ENCODE results near the gene HNF4A.
"Not testable (repeated sequence)": the region's sequence is repeated elsewhere in the genome, so short reads cannot be mapped to it uniquely, and the experiment has no call there.

Gene HNF4A

GRCh38 chr20:44345941-44346340 lies 9.6 kb upstream of the HNF4A start:
- DNase-seq, result not testable (repeated sequence)

- no peak for DNase-seq
Measured at GRCh38 chr20:44348168-44348659, 7.3 kb upstream of the HNF4A start.

GRCh38 chr20:44349349-44349748 lies 6.2 kb upstream of the HNF4A start:
- DNase-seq, result no peak

GRCh38 chr20:44350567-44350966 lies 4.9 kb upstream of the HNF4A start:
- DNase-seq, result no peak

- DNase-seq, result no peak
Measured at GRCh38 chr20:44354979-44355497, 461 bp upstream of the HNF4A start.

- no peak for DNase-seq
Measured at GRCh38 chr20:44356353-44356723, 839 bp downstream of the HNF4A start.

- DNase-seq, result no peak
Measured at GRCh38 chr20:44357020-44357419, 1.5 kb downstream of the HNF4A start.

GRCh38 chr20:44357555-44358125 lies 2.1 kb downstream of the HNF4A start:
- no peak for DNase-seq

GRCh38 chr20:44358776-44359175 lies 3.3 kb downstream of the HNF4A start:
- no peak for DNase-seq

GRCh38 chr20:44360221-44360620 lies 4.7 kb downstream of the HNF4A start:
- no peak for DNase-seq

- DNase-seq, result no peak
Measured at GRCh38 chr20:44361021-44361420, 5.5 kb downstream of the HNF4A start.

GRCh38 chr20:44362466-44362940 lies 7.0 kb downstream of the HNF4A start:
- no peak for DNase-seq

GRCh38 chr20:44364068-44364467 lies 8.6 kb downstream of the HNF4A start:
- DNase-seq, result no peak

GRCh38 chr20:44364780-44365179 lies 9.3 kb downstream of the HNF4A start:
- DNase-seq, result no peak

- no peak for DNase-seq
Measured at GRCh38 chr20:44367746-44368145, 12.2 kb downstream of the HNF4A start.

GRCh38 chr20:44370639-44371218 lies 15.2 kb downstream of the HNF4A start:
- no peak for DNase-seq

GRCh38 chr20:44382641-44383040 lies 27.1 kb downstream of the HNF4A start:
- no peak for DNase-seq

- DNase-seq, result peak; percentile 88
Measured at GRCh38 chr20:44384423-44385027, 29.0 kb downstream of the HNF4A start.

GRCh38 chr20:44388466-44389023 lies 33.0 kb downstream of the HNF4A start:
- peak; percentile 76 for DNase-seq

GRCh38 chr20:44389871-44390270 lies 34.4 kb downstream of the HNF4A start:
- DNase-seq, result no peak

- DNase-seq, result no peak
Measured at GRCh38 chr20:44390280-44390679, 34.8 kb downstream of the HNF4A start.

GRCh38 chr20:44392088-44392775 lies 36.7 kb downstream of the HNF4A start:
- DNase-seq, result no peak

All from stimulated activated CD4-positive, alpha-beta T cell treated with anti-CD3 and anti-CD28 coated beads, Interleukin-4, amount 100 ng/mL, for 24 hours (primary cell).